Breast epithelium (tissue), 4 donors: ENCODE data around the gene AEBP1. TPM values are rescaled to one million over a fixed set of nuclear protein-coding genes. Genes with fewer than 3 reads are reported as not detected.

Experiments used
- DNase-seq, 2 donors: peaks; one replicate each; pipeline ENCODE4 v3.0.0-alpha.2; 2019; ENCODE audit warnings: low spot score in 2 of 2
- H3K27ac ChIP-seq, 2 donors: fragments of 200-600 bp; sonication (generic) in 1 of 2; one replicate each; pipeline ENCODE4 v1.5.1; 2016 to 2019; ENCODE audit warnings: mild to moderate bottlenecking in 1 of 2
- H3K27me3 ChIP-seq, 2 donors: fragments of 200-600 bp; sonication (generic) in 1 of 2; one replicate each; pipeline versions ENCODE4 v1.5.1 to v1.6.0; 2017 to 2019; ENCODE audit warnings: control low read depth in 1 of 2, mild to moderate bottlenecking in 1 of 2
- H3K36me3 ChIP-seq: fragments of 200-600 bp; one replicate; pipeline ENCODE4 v1.5.1; 2019
- H3K4me1 ChIP-seq, 2 donors: fragments of 200-600 bp; sonication (generic); one replicate each; pipeline ENCODE4 v1.5.1; 2016 to 2019; ENCODE audit warnings: control low read depth in 1 of 2
- H3K4me3 ChIP-seq, 3 donors: fragments of 200-600 bp; sonication (generic); 1 replicate in 2 of 3; 2 replicates in 1 of 3; pipeline ENCODE4 v1.5.1; 2016 to 2019; ENCODE audit warnings: mild to moderate bottlenecking in 3 of 3, moderate library complexity in 2 of 3
- H3K9me3 ChIP-seq, 2 donors: fragments of 200-600 bp; sonication (generic) in 1 of 2; one replicate each; pipeline ENCODE4 v1.5.1; 2016 to 2019; ENCODE audit warnings: control low read depth in 1 of 2
- POLR2A ChIP-seq: fragments of 450-650 bp; IDR thresholded peaks from one replicate; pipeline ENCODE4 v1.6.1; 2016; ENCODE audit warnings: antibody characterized with exemption, mild to moderate bottlenecking, moderate library complexity
- POLR2AphosphoS5 ChIP-seq, 3 donors: sonication (generic); formaldehyde crosslinking; IDR thresholded peaks; one replicate each; pipeline ENCODE4 v1.6.1; 2017; ENCODE audit warnings: antibody characterized with exemption in 3 of 3
- intact Hi-C: fragments of 100-400 bp; cut with DNase I; formaldehyde crosslinking; loops from one replicate; pipeline ENCODE4 v1.15.1; 2023; ENCODE audit warnings: low total_unique reads
- total RNA-seq, 3 donors: library from RNA; depleted of rRNA; stranded (reverse); fragments of >200 nt; gene quantifications; one replicate each; pipeline ENCODE4 v1.1.0, GENCODE V29; 2016
- TF ChIP-seq, protein P1 (sequence below), 3 donors: fragments of 450-650 bp; IDR thresholded peaks; one replicate each; pipeline ENCODE4 v1.5.1; 2016 to 2017; ENCODE audit warnings: antibody characterized with exemption in 3 of 3, mild to moderate bottlenecking in 3 of 3, moderate library complexity in 3 of 3

The AEBP1 gene
- total RNA-seq, 3 donors from 2014 or later, result 85.6 to 300 (median 145) TPM

DNA sequence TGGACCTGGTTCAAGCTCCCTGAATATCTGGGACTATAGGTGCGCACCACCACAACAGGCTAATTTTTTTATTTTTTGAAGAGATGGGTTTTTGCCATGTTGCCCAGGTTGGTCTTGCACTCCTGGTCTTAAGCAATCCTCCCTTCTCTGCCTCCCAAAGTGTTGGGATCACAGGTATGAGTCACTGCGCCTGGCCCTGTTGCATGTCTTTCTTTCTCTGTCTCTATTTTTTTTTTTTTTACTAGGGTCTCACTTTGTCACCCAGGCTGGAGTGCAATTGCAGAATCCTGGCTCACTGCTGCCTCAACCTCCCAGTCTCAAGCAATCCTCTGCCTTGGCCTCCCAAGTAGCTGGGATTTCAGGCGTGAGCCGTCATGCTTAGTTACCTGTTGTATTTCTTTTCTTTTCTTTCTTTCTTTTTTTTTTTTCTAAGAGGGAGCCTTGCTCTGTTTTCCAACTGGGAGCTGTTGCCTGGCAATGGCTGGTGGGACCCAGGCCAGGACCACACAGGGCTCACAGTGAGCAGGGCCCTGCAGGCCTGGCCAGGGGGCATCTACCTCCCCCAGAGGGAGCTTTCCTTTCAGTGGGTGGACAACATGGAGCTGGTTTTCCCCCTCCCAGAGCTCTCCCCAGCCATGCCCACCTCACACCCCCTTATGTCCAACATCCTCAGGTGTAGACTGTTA lies 30.9 kb downstream of the AEBP1 start:
- DNase-seq, result no peak
- intact Hi-C loops, result no loop called here
- H3K27ac ChIP-seq, result no peak overlapping the region

DNA sequence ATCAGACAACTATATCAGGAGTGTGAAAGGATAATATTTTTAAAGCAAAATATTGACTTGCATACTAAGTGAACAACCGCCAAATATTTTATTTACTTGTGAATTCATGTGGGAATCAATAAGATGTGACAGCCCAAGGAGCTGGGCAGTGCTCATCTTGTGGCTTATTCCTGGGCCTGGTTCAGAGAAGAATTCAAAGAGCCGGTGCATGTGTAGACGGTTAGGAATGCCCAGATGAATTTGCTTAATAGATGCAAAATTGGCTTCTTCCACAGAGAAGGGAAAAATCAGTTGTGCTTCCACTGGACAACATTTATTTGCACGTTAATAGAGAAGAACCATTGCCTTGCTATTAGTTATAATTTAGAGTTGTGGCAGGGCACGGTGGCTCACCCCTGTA lies 32.6 kb downstream of the AEBP1 start:
- H3K27ac ChIP-seq, result no peak overlapping the region
- no peaks in the 10 kb centered on the region for H3K36me3 ChIP-seq
- H3K4me1 ChIP-seq, result no peaks in the 10 kb centered on the region
- H3K27me3 ChIP-seq, result no peaks in the 10 kb centered on the region
- no peak overlapping the region for H3K4me3 ChIP-seq
- DNase-seq, result no peak
- no peaks in the 10 kb centered on the region for H3K9me3 ChIP-seq
- intact Hi-C loops, result no loop called here
- TF ChIP-seq POLR2AphosphoS5 (IDR thresholded peaks at IDR 0.05) (no peak), POLR2A (no peak)
- TF ChIP-seq, protein P1, sequence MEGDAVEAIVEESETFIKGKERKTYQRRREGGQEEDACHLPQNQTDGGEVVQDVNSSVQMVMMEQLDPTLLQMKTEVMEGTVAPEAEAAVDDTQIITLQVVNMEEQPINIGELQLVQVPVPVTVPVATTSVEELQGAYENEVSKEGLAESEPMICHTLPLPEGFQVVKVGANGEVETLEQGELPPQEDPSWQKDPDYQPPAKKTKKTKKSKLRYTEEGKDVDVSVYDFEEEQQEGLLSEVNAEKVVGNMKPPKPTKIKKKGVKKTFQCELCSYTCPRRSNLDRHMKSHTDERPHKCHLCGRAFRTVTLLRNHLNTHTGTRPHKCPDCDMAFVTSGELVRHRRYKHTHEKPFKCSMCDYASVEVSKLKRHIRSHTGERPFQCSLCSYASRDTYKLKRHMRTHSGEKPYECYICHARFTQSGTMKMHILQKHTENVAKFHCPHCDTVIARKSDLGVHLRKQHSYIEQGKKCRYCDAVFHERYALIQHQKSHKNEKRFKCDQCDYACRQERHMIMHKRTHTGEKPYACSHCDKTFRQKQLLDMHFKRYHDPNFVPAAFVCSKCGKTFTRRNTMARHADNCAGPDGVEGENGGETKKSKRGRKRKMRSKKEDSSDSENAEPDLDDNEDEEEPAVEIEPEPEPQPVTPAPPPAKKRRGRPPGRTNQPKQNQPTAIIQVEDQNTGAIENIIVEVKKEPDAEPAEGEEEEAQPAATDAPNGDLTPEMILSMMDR (IDR thresholded peaks at IDR 0.05), result no peak

More for the DNA sequence above, 30.9 kb downstream of the AEBP1 start:
- no peak overlapping the region for H3K4me3 ChIP-seq
- H3K27me3 ChIP-seq, result no peaks in the 10 kb centered on the region
- no peaks in the 10 kb centered on the region for H3K9me3 ChIP-seq
- TF ChIP-seq, protein P1 (IDR thresholded peaks at IDR 0.05), result no peak
- TF ChIP-seq POLR2AphosphoS5 (IDR thresholded peaks at IDR 0.05), result no peak
- TF ChIP-seq POLR2A, result no peak
- no peaks in the 10 kb centered on the region for H3K4me1 ChIP-seq
- no peaks in the 10 kb centered on the region for H3K36me3 ChIP-seq

DNA sequence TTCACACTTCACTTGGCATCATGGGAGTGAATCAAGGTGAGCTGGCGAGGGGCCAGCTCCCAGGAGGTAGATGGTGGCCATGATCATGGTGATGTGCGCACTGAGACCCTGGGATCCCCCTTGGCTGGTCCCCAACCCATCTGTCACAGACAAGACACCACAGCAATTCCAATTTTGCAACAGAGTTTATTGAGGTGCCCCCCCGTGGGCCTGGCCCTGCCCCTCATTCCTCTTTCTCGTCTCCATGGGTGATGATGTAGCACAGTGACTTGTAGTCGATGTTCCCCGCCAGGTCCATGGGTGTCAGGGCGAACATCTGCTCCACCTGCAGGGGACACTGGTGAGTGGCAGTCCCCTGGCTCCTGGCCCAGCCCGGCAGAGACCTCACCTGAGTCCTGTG lies 34.6 kb downstream of the AEBP1 start:
- Histone ChIP-seq H3K27ac (no peak overlapping the region), H3K27me3 (no peaks in the 10 kb centered on the region), H3K36me3 (no peaks in the 10 kb centered on the region), H3K9me3 (no peaks in the 10 kb centered on the region), H3K4me3 (no peak overlapping the region), H3K4me1 (no peaks in the 10 kb centered on the region)
- no peak for DNase-seq
- TF ChIP-seq POLR2A, result no peak
- TF ChIP-seq, protein P1 (IDR thresholded peaks at IDR 0.05), result no peak
- TF ChIP-seq POLR2AphosphoS5 (IDR thresholded peaks at IDR 0.05), result no peak
- intact Hi-C loops, result no loop called here

DNA sequence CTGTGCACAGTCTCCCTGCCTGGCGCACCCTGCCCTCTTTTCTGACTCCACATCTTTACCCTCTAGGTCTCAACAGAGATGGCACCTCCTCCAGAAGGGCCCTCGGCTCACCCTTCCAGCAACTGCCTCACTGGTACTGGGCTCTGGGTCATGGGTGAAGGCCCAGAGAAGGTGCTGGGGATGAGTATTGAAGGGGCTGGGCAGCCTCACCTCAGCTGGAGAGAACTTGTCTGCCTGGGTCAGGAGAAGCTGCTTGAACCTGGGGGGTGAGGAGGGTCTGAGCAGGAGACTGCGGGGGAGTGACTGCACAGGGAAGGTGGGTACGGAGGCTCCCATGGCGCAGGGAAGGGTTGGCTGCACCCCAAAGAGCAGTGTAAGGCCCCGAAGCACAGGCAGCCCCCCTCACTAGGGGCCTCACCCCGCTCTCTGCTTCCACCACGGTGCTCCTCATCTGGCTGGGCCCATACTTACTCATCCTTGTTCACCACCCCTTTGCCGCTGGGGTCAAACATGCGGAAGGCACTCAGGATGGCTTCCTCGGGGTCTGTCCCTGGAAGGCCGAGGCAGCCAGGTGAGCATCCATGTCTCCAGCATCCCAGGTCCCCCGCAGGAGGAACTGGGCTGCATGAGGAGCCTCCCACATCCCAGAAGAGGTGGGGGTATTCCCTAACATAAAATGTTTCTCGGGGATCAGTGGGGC lies 35.3 kb downstream of the AEBP1 start:
- TF ChIP-seq, protein P1 (IDR thresholded peaks at IDR 0.05), result no peak
- no peak for TF ChIP-seq POLR2AphosphoS5 (IDR thresholded peaks at IDR 0.05)
- no peak for TF ChIP-seq POLR2A
- no peak for DNase-seq
- intact Hi-C loops, result no loop called here
- no peaks in the 10 kb centered on the region for H3K27me3 ChIP-seq
- H3K4me1 ChIP-seq, result no peaks in the 10 kb centered on the region
- H3K9me3 ChIP-seq, result no peaks in the 10 kb centered on the region
- H3K36me3 ChIP-seq, result no peaks in the 10 kb centered on the region
- no peak overlapping the region for H3K4me3 ChIP-seq
- H3K27ac ChIP-seq, result no peak overlapping the region

DNA sequence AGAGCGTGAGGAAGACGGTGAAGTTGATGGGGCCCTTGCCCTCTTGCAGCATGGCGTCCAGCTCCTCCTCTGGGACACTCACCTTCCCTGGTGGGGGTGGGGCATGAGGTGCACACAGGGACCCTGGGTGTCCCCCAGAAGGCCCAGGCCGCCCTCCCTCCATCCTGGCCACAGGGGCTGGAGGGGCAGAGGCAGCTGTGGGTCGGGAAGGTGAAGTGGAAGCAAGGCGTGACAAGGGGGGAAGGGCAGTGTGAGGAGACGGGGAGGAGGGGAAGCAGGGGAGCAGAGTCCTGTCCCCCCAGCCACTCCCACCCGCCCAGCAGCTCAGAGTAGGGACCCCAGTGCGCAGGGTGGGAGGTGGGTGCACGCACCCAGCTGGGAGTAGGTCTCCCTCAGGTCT lies 36.2 kb downstream of the AEBP1 start:
- Histone ChIP-seq H3K27ac (no peak overlapping the region), H3K27me3 (peaks cover 0 to 2% of the 10 kb centered on the region in 2 donors), H3K36me3 (no peaks in the 10 kb centered on the region), H3K4me3 (no peak overlapping the region), H3K9me3 (no peaks in the 10 kb centered on the region), H3K4me1 (no peaks in the 10 kb centered on the region)
- DNase-seq, result no peak
- TF ChIP-seq POLR2A (no peak), POLR2AphosphoS5 (IDR thresholded peaks at IDR 0.05) (no peak)
- TF ChIP-seq, protein P1 (IDR thresholded peaks at IDR 0.05), result no peak
- intact Hi-C loops, result no loop called here
